Measurements from ENCODE around the gene XK.

DNA sequence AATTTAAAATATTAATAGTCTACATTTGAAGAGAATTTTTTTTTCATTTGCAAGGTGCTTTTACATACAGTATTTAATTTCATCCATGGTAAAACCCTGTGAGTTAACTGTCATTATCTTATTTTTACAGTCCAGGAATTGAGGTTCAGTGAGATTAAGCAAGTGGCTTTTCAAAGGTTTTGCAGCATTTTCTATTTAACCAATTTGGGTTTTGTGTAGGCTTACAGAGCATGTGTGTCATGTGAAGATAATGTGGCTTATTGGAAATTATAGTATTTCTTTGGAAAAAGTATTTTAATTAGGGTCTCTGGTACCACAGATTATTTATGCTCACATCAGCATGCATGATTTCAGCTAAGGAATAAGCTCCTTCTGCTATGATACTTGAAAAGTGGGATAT is 4.5 kb downstream of the XK start:
- TF ChIP-seq CTCF (IDR thresholded peaks at IDR 0.05; ENCODE audit: extremely low read depth in 1 of 2, insufficient read depth in 1 of 2, low read depth in 1 of 2, low read length in 2 of 2) (no peak), POLR2A (IDR thresholded peaks at IDR 0.05; ENCODE audit: low read depth, low read length) (no peak), EZH2 (IDR thresholded peaks at IDR 0.05; ENCODE audit: borderline replicate concordance, low read depth, low read length, severe bottlenecking) (no peak), MYC (IDR thresholded peaks at IDR 0.05; ENCODE audit: low read depth, low read length) (no peak), POLR2AphosphoS5 (IDR thresholded peaks at IDR 0.05; ENCODE audit: insufficient read depth, low read depth, low read length) (no peak)
